Peyer's patch (tissue), 4 donors: Measurements from ENCODE around the gene CPT1C. TPM values are rescaled to one million over a fixed set of nuclear protein-coding genes. Genes with fewer than 3 reads are reported as not detected.
"Not testable (repeated sequence)": the region's sequence is repeated elsewhere in the genome, so short reads cannot be mapped to it uniquely, and the experiment has no call there.

ENCODE experiments used
- DNase-seq, 3 donors: peaks; one replicate each; pipeline ENCODE4 v3.0.0-alpha.2; 2017 to 2019
- H3K27ac ChIP-seq, 4 donors: fragments of 200-600 bp; sonication (generic); one replicate each; pipeline ENCODE4 v1.5.1; 2016 to 2019
- H3K27me3 ChIP-seq, 2 donors: fragments of 200-600 bp; sonication (generic); one replicate each; pipeline ENCODE4 v1.5.1; 2019
- H3K36me3 ChIP-seq, 3 donors: fragments of 200-600 bp; sonication (generic); one replicate each; pipeline ENCODE4 v1.5.1; 2016 to 2019
- H3K4me1 ChIP-seq, 4 donors: fragments of 200-600 bp; sonication (generic); one replicate each; pipeline ENCODE4 v1.5.1; 2016 to 2019
- H3K4me3 ChIP-seq, 4 donors: fragments of 200-600 bp; sonication (generic); 1 replicate in 3 of 4; 2 replicates in 1 of 4; pipeline ENCODE4 v1.5.1; 2016 to 2019; ENCODE audit warnings: mild to moderate bottlenecking in 1 of 4
- H3K9me3 ChIP-seq, 4 donors: fragments of 200-600 bp; sonication (generic); one replicate each; pipeline ENCODE4 v1.5.1; 2016 to 2019; ENCODE audit warnings: mild to moderate bottlenecking in 1 of 4
- CTCF ChIP-seq, 6 experiments: fragments of 450-650 bp in 4 of 6; fragments of 200-600 bp in 2 of 6; sonication (generic) in 1 of 6; IDR thresholded peaks; one replicate each; pipeline ENCODE4 v1.5.1; 2017 to 2019; ENCODE audit warnings: antibody characterized with exemption in 6 of 6, mild to moderate bottlenecking in 3 of 6, moderate library complexity in 1 of 6
- POLR2A ChIP-seq, 2 donors: fragments of 450-650 bp; IDR thresholded peaks; one replicate each; pipeline ENCODE4 v1.5.1; 2017; ENCODE audit warnings: antibody characterized with exemption in 2 of 2, mild to moderate bottlenecking in 2 of 2, moderate library complexity in 2 of 2
- total RNA-seq, 4 donors: library from RNA; depleted of rRNA; stranded (reverse); fragments of >200 nt; gene quantifications; one replicate each; pipeline ENCODE4 v1.1.0, GENCODE V29; 2016

The CPT1C gene
- total RNA-seq, 4 donors from 2014 or later: 3.0 to 12.4 (median 5.6) TPM; not detected in 1

- no peak for DNase-seq
- Histone ChIP-seq H3K27me3 (no peaks in the 10 kb centered on the region), H3K27ac (no peak overlapping the region), H3K9me3 (no peaks in the 10 kb centered on the region), H3K4me1 (no peaks in the 10 kb centered on the region), H3K36me3 (no peaks in the 10 kb centered on the region), H3K4me3 (no peak overlapping the region)
- no peak for TF ChIP-seq POLR2A (IDR thresholded peaks at IDR 0.05)
- TF ChIP-seq CTCF (IDR thresholded peaks at IDR 0.05): no peak
Observed at GRCh38 chr19:49716154-49716553, 25.2 kb downstream of the CPT1C start.

GRCh38 chr19:49718511-49718910, 27.6 kb downstream of the CPT1C start:
- TF ChIP-seq POLR2A (IDR thresholded peaks at IDR 0.05): no peak
- TF ChIP-seq CTCF (IDR thresholded peaks at IDR 0.05): no peak
- H3K9me3 ChIP-seq: no peaks in the 10 kb centered on the region
- no peaks in the 10 kb centered on the region for H3K27me3 ChIP-seq
- no peak overlapping the region for H3K4me3 ChIP-seq
- no peaks in the 10 kb centered on the region for H3K36me3 ChIP-seq
- DNase-seq: no peak
- H3K27ac ChIP-seq: no peak overlapping the region
- no peaks in the 10 kb centered on the region for H3K4me1 ChIP-seq

- no peak for DNase-seq
- H3K27me3 ChIP-seq: no peaks in the 10 kb centered on the region
- no peaks in the 10 kb centered on the region for H3K9me3 ChIP-seq
- no peaks in the 10 kb centered on the region for H3K4me1 ChIP-seq
- no peaks in the 10 kb centered on the region for H3K36me3 ChIP-seq
- no peak overlapping the region for H3K27ac ChIP-seq
- no peak for TF ChIP-seq CTCF (IDR thresholded peaks at IDR 0.05)
- TF ChIP-seq POLR2A (IDR thresholded peaks at IDR 0.05): no peak
- no peak overlapping the region for H3K4me3 ChIP-seq
Observed at GRCh38 chr19:49718991-49719390, 28.1 kb downstream of the CPT1C start.

- H3K27me3 ChIP-seq, H3K4me3 ChIP-seq, H3K4me1 ChIP-seq, H3K27ac ChIP-seq, H3K36me3 ChIP-seq, DNase-seq, H3K9me3 ChIP-seq: not testable (repeated sequence)
Observed at GRCh38 chr19:49719420-49719819, 28.5 kb downstream of the CPT1C start.

- Histone ChIP-seq H3K4me3 (no peak overlapping the region), H3K27me3 (no peaks in the 10 kb centered on the region), H3K4me1 (no peaks in the 10 kb centered on the region), H3K36me3 (no peaks in the 10 kb centered on the region), H3K27ac (no peak overlapping the region), H3K9me3 (no peaks in the 10 kb centered on the region)
- TF ChIP-seq POLR2A (IDR thresholded peaks at IDR 0.05) (no peak), CTCF (IDR thresholded peaks at IDR 0.05) (no peak)
- DNase-seq: no peak
Observed at GRCh38 chr19:49727217-49728030, 36.5 kb downstream of the CPT1C start.

GRCh38 chr19:49730166-49730565, 39.2 kb downstream of the CPT1C start:
- TF ChIP-seq CTCF (IDR thresholded peaks at IDR 0.05) (no peak), POLR2A (IDR thresholded peaks at IDR 0.05) (no peak)

More at GRCh38 chr19:49730166-49730565, 39.2 kb downstream of the CPT1C start:
- Histone ChIP-seq H3K4me3 (no peak overlapping the region), H3K36me3 (no peaks in the 10 kb centered on the region), H3K27me3 (no peaks in the 10 kb centered on the region), H3K27ac (no peak overlapping the region), H3K9me3 (no peaks in the 10 kb centered on the region), H3K4me1 (no peaks in the 10 kb centered on the region)
- DNase-seq: no peak
